Type B pancreatic cell (in vitro differentiated cells): ENCODE results near the gene LHFPL2. TPM values are rescaled to one million over a fixed set of nuclear protein-coding genes. Genes with fewer than 3 reads are reported as not detected.
A peak's percentile ranks its signal among the peaks of the same experiment; 100 is the strongest.

Experiments
- DNase-seq: peaks from one replicate; pipeline ENCODE4 v3.0.0; 2021; ENCODE audit warnings: mixed read lengths; ENCODE audit not compliant: unreplicated experiment; ENCODE audit errors: extremely low spot score
- H3K27ac Mint-ChIP-seq: 2 replicates; pipeline ENCODE4 v1.8.0; 2021; ENCODE audit warnings: mild to moderate bottlenecking, mixed read lengths
- H3K27me3 Mint-ChIP-seq: 2 replicates; pipeline ENCODE4 v1.8.0; 2021; ENCODE audit warnings: mixed read lengths
- H3K36me3 Mint-ChIP-seq: 2 replicates; pipeline ENCODE4 v1.8.0; 2021; ENCODE audit warnings: mixed read lengths
- H3K4me1 Mint-ChIP-seq: one replicate; pipeline ENCODE4 v1.8.0; 2021; ENCODE audit warnings: mixed read lengths; ENCODE audit not compliant: unreplicated experiment
- H3K4me3 Mint-ChIP-seq: 2 replicates; pipeline ENCODE4 v1.8.0; 2021; ENCODE audit warnings: mild to moderate bottlenecking, mixed read lengths
- H3K9me3 Mint-ChIP-seq: 2 replicates; pipeline ENCODE4 v1.8.0; 2021; ENCODE audit warnings: mixed read lengths
- CTCF ChIP-seq: fragments of 200-600 bp; sonication (generic); conservative IDR thresholded peaks from 2 replicates; pipeline ENCODE4 v1.5.0; 2021; ENCODE audit warnings: antibody characterized with exemption, mild to moderate bottlenecking
- total RNA-seq: library from RNA; stranded (reverse); gene quantifications from 2 replicates; pipeline ENCODE4 v1.2.1, GENCODE V29; 2021; ENCODE audit warnings: low replicate concordance

Gene LHFPL2
- total RNA-seq, 1 donor from 2014 or later: 35.3 TPM

GRCh38 chr5:78610163-78610583 is 38.4 kb downstream of the LHFPL2 start:
- no peak overlapping the region for H3K27ac Mint-ChIP-seq
- H3K4me1 Mint-ChIP-seq: peaks cover 42% of the 10 kb centered on the region
- H3K27me3 Mint-ChIP-seq: no peaks in the 10 kb centered on the region
- H3K36me3 Mint-ChIP-seq: peaks cover 26% of the 10 kb centered on the region
- no peak overlapping the region for H3K4me3 Mint-ChIP-seq
- H3K9me3 Mint-ChIP-seq: no peaks in the 10 kb centered on the region
- DNase-seq: peak; percentile 39
- no peak for TF ChIP-seq CTCF

GRCh38 chr5:78607864-78608263 is 40.7 kb downstream of the LHFPL2 start:
- no peak for TF ChIP-seq CTCF
- H3K4me3 Mint-ChIP-seq: peak overlapping the region; percentile 18
- H3K4me1 Mint-ChIP-seq: peaks cover 38% of the 10 kb centered on the region
- no peaks in the 10 kb centered on the region for H3K27me3 Mint-ChIP-seq
- H3K27ac Mint-ChIP-seq: peak overlapping the region; percentile 0
- H3K36me3 Mint-ChIP-seq: peaks cover 14% of the 10 kb centered on the region
- H3K9me3 Mint-ChIP-seq: no peaks in the 10 kb centered on the region
- DNase-seq: no peak

- TF ChIP-seq CTCF: no peak
- Mint-ChIP-seq H3K36me3 (peaks cover 15% of the 10 kb centered on the region), H3K4me3 (no peak overlapping the region), H3K27me3 (no peaks in the 10 kb centered on the region), H3K4me1 (peaks cover 39% of the 10 kb centered on the region), H3K9me3 (no peaks in the 10 kb centered on the region), H3K27ac (no peak overlapping the region)
- DNase-seq: no peak
Measured at GRCh38 chr5:78606241-78606640, 42.3 kb downstream of the LHFPL2 start.

GRCh38 chr5:78605611-78606010 is 43.0 kb downstream of the LHFPL2 start:
- Mint-ChIP-seq H3K4me3 (no peak overlapping the region), H3K27ac (no peak overlapping the region), H3K27me3 (no peaks in the 10 kb centered on the region), H3K4me1 (peaks cover 39% of the 10 kb centered on the region), H3K9me3 (no peaks in the 10 kb centered on the region), H3K36me3 (peaks cover 15% of the 10 kb centered on the region)
- TF ChIP-seq CTCF: no peak
- DNase-seq: no peak

GRCh38 chr5:78604689-78605285 is 43.8 kb downstream of the LHFPL2 start:
- no peak overlapping the region for H3K27ac Mint-ChIP-seq
- no peak overlapping the region for H3K4me3 Mint-ChIP-seq
- H3K27me3 Mint-ChIP-seq: no peaks in the 10 kb centered on the region
- H3K36me3 Mint-ChIP-seq: peaks cover 16% of the 10 kb centered on the region
- peaks cover 42% of the 10 kb centered on the region for H3K4me1 Mint-ChIP-seq
- TF ChIP-seq CTCF: no peak
- no peaks in the 10 kb centered on the region for H3K9me3 Mint-ChIP-seq
- no peak for DNase-seq
